Panc1 (cell line): Measurements from ENCODE around the gene SYNGR2. TPM values are rescaled to one million over a fixed set of nuclear protein-coding genes. Genes with fewer than 3 reads are reported as not detected.

Source experiments
- ATAC-seq: fragments of 200-7000 bp; cut with Tn5 transposase; 2 replicates; pipeline ENCODE4 v1.9.1; 2020; ENCODE audit warnings: mild to moderate bottlenecking, moderate library complexity
- Bru-seq: library from RNA; stranded (reverse); fragments of 400-500 nt; gene quantifications from one replicate; lab custom pipeline; 2021; lab: Mats Ljungman, UMichigan
- BruChase-seq, 2 experiments: library from RNA; stranded (reverse); fragments of 400-500 nt; gene quantifications; one replicate each; lab custom pipeline; 2021; lab: Mats Ljungman, UMichigan
- BruUV-seq: library from RNA; stranded (reverse); fragments of 400-500 nt; replicated peaks from 2 replicates; lab custom pipeline; 2021; lab: Mats Ljungman, UMichigan
- CTCF ChIA-PET: fragments of 300-600 bp; sonication (Branson Sonifier 250); formaldehyde crosslinking; loops from one replicate; lab custom pipeline; 2022; ENCODE audit warnings: antibody characterized with exemption; lab: Charles Lee
- POLR2A ChIA-PET: fragments of 300-600 bp; sonication (Branson Sonifier 250); formaldehyde crosslinking; loops from one replicate; lab custom pipeline; 2022; ENCODE audit warnings: antibody characterized with exemption; lab: Charles Lee
- DNase-seq: peaks from one replicate; pipeline ENCODE4 v3.0.0-alpha.2; 2010; ENCODE audit warnings: low read depth, low spot score
- H3K27ac ChIP-seq: 2 replicates; pipeline ENCODE4 v1.5.1; 2011; ENCODE audit warnings: mild to moderate bottlenecking, low read length, inconsistent platforms
- H3K27me3 ChIP-seq: fragments of 200-500 bp; sonication (Bioruptor generic); 2 replicates; pipeline ENCODE4 v1.6.0; 2014; ENCODE audit warnings: low read length, inconsistent platforms; ENCODE audit not compliant: control insufficient read depth, insufficient read depth
- H3K36me3 ChIP-seq: fragments of 200-500 bp; sonication (Bioruptor generic); 2 replicates; pipeline ENCODE4 v1.5.1; 2014; ENCODE audit warnings: inconsistent platforms, mild to moderate bottlenecking, low read length, moderate library complexity; ENCODE audit not compliant: control insufficient read depth, insufficient read depth
- H3K4me1 ChIP-seq: 2 replicates; pipeline ENCODE4 v1.5.1; 2011; ENCODE audit warnings: inconsistent platforms, mild to moderate bottlenecking, low read length, moderate library complexity; ENCODE audit not compliant: control insufficient read depth, insufficient read depth
- H3K4me3 ChIP-seq, 2 experiments: 2 replicates each; pipeline ENCODE4 v1.5.1; 2011 to 2012; ENCODE audit warnings: low read depth in 2 of 2, low read length in 2 of 2, mild to moderate bottlenecking in 2 of 2, inconsistent platforms in 1 of 2, moderate library complexity in 1 of 2
- H3K9me3 ChIP-seq: fragments of 200-500 bp; sonication (Bioruptor generic); 2 replicates; pipeline ENCODE4 v1.5.1; 2014; ENCODE audit warnings: low read depth, mild to moderate bottlenecking, inconsistent platforms, low read length, moderate library complexity; ENCODE audit not compliant: control insufficient read depth, insufficient read depth
- CTCF ChIP-seq: fragments of 450-650 bp; IDR thresholded peaks from 2 replicates; pipeline ENCODE4 v1.5.1; 2017; ENCODE audit warnings: mild to moderate bottlenecking
- POLR2AphosphoS5 ChIP-seq: IDR thresholded peaks from 2 replicates; pipeline ENCODE4 v1.6.1; 2012; ENCODE audit warnings: mild to moderate bottlenecking, low read depth, low read length, moderate library complexity
- REST ChIP-seq, 2 experiments: IDR thresholded peaks; 2 replicates each; pipeline ENCODE4 v1.6.1; 2011 to 2012; ENCODE audit warnings: low read depth in 2 of 2, control low read depth in 1 of 2, low read length in 1 of 2, mild to moderate bottlenecking in 1 of 2, moderate library complexity in 1 of 2; ENCODE audit not compliant: insufficient read depth in 1 of 2
- SIN3A ChIP-seq: IDR thresholded peaks from 2 replicates; pipeline ENCODE4 v1.6.1; 2012; ENCODE audit warnings: low read depth, mild to moderate bottlenecking, low read length, moderate library complexity, borderline replicate concordance; ENCODE audit not compliant: insufficient read depth
- TCF7L2 ChIP-seq: IDR thresholded peaks from 2 replicates; pipeline ENCODE4 v1.6.1; 2011; ENCODE audit warnings: mild to moderate bottlenecking, low read depth, low read length, inconsistent platforms
- in situ Hi-C: cut with HindIII; loops from 2 replicates; pipeline ENCODE4 v1.10.0; 2016; ENCODE audit warnings: low sequenced_read_pairs, low pct_unique_long_range_greater_than_20kb
- intact Hi-C: fragments of 100-400 bp; cut with micrococcal nuclease; formaldehyde crosslinking; loops from one replicate; pipeline ENCODE4 v1.10.0; 2022; ENCODE audit not compliant: unreplicated experiment
- long read RNA-seq: library from polyadenylated mRNA; unstranded; transcript quantifications from one replicate; pipeline ENCODE4 v2.0.0, GENCODE V29; 2021; ENCODE audit not compliant: unreplicated experiment
- polyA plus RNA-seq: library from polyadenylated mRNA; unstranded; fragments of >200 nt; gene quantifications from one replicate; pipeline ENCODE4 v1.2.1, GENCODE V29; 2012; ENCODE audit warnings: missing spikeins; ENCODE audit not compliant: insufficient read length
- total RNA-seq: library from RNA; stranded (reverse); gene quantifications from one replicate; pipeline ENCODE4 v1.2.1, GENCODE V29; 2021; ENCODE audit not compliant: unreplicated experiment

The SYNGR2 gene
- 204 TPM for total RNA-seq
- polyA plus RNA-seq, result 313 TPM
- Bru-seq, nascent RNA, result percentile 74 among the genes with signal in this experiment
- BruChase-seq, experiment 1, labeled RNA remaining after a 2-hour chase, result percentile 86 among the genes with signal in this experiment
- BruChase-seq, experiment 2, labeled RNA remaining after a 6-hour chase, result percentile 95 among the genes with signal in this experiment
- long read RNA-seq, transcript SYNGR2-204 (3 exons, 2,125 nt), result minor isoform, 189 of 655 reads
- long read RNA-seq, transcript SYNGR2-203 (3 exons, 1,553 nt), result minor isoform, 6 of 655 reads
- long read RNA-seq, transcript SYNGR2-201 (4 exons, 2,325 nt), result major isoform, 330 of 655 reads
- long read RNA-seq, transcript SYNGR2-209 (1 exons, 3,036 nt), result minor isoform, 90 of 655 reads
- long read RNA-seq, partial matches to known transcripts, result 29 of 655 reads
- long read RNA-seq, other reads (novel, unspliced or antisense), result 10 of 655 reads

- no TSS peak for BruUV-seq
- H3K9me3 ChIP-seq, result no peaks in the 10 kb centered on the region
- intact Hi-C loops (no loop called here), in situ Hi-C loops (no loop called here)
- ChIA-PET POLR2A (no interaction called here), CTCF (interaction anchor here (0.6 kb wide), 1 partner anchor 246 kb away, joined by 5 read pairs; no protein-coding TSS in a partner anchor)
- H3K36me3 ChIP-seq, result no peaks in the 10 kb centered on the region; the same call in 1 of the 2 replicates
- TF ChIP-seq SIN3A (peak; percentile 62; the same call in 1 of the 2 replicates), POLR2AphosphoS5 (peak; percentile 53; the same call in 1 of the 2 replicates), CTCF (no peak), TCF7L2 (no peak)
- DNase-seq (no peak), ATAC-seq (peak; percentile 82)
- peaks cover 32% of the 10 kb centered on the region for H3K4me1 ChIP-seq
- H3K27me3 ChIP-seq, result no peaks in the 10 kb centered on the region
- H3K4me3 ChIP-seq, result peak within 1 kb of the TSS; percentile 48 to 69
- peak within 1 kb of the TSS; percentile 69 for H3K27ac ChIP-seq
Observed at GRCh38 chr17:78168242-78168902, at the start of gene SYNGR2. Gene SYNGR2 (plus strand): TSS chr17:78168581. CDS start chr17:78168617, 36 bp downstream.

- Histone ChIP-seq H3K9me3 (no peaks in the 10 kb centered on the region), H3K4me3 (no peak overlapping the region), H3K27me3 (no peaks in the 10 kb centered on the region), H3K27ac (no peak overlapping the region), H3K4me1 (no peaks in the 10 kb centered on the region), H3K36me3 (no peaks in the 10 kb centered on the region)
- ChIA-PET POLR2A (no interaction called here), CTCF (interaction anchor here (0.6 kb wide), 1 partner anchor 56 kb away, joined by 3 read pairs; no protein-coding TSS in a partner anchor)
- no peak for ATAC-seq
- intact Hi-C loops, result no loop called here
- no peak for TF ChIP-seq POLR2AphosphoS5
- TF ChIP-seq TCF7L2, result no peak
- no peak for TF ChIP-seq REST (IDR thresholded peaks at IDR 0.05; ENCODE audit: insufficient read depth in 1 of 2, low read depth in 2 of 2, low read length in 1 of 2)
- no peak for TF ChIP-seq SIN3A
- no peak for TF ChIP-seq CTCF
- no peak for DNase-seq
- no TSS peak for BruUV-seq
- in situ Hi-C loops, result no loop called here
Observed at GRCh38 chr17:78118801-78119241, 49.6 kb upstream of the SYNGR2 start.
